NCI-H1417 treated with DMSO at 0.1 percent for 48 hours (cell line): ENCODE data around the gene EPHA7.

ENCODE experiments used
- DNase-seq: peaks from one replicate; lab custom pipeline; 2025; lab: John Stamatoyannopoulos, UW

EPHA7 gene

GRCh38 chr6:93248631-93249030 lies 170.7 kb downstream of the EPHA7 start:
- DNase-seq = no peak

GRCh38 chr6:93243231-93243778 lies 176.1 kb downstream of the EPHA7 start:
- no peak for DNase-seq

GRCh38 chr6:93242049-93242448 lies 177.3 kb downstream of the EPHA7 start:
- DNase-seq = no peak

GRCh38 chr6:93238632-93239031 lies 180.7 kb downstream of the EPHA7 start:
- no peak for DNase-seq

- no peak for DNase-seq
These were observed 183.6 kb downstream of the EPHA7 start for GRCh38 chr6:93235775-93236174.

- DNase-seq = no peak
These were observed 192.5 kb downstream of the EPHA7 start for GRCh38 chr6:93226822-93227221.

GRCh38 chr6:93222071-93222851 lies 197.1 kb downstream of the EPHA7 start:
- DNase-seq = no peak

- no peak for DNase-seq
These were observed 199.9 kb downstream of the EPHA7 start for GRCh38 chr6:93219447-93219846.

GRCh38 chr6:93218096-93218495 lies 201.3 kb downstream of the EPHA7 start:
- DNase-seq = no peak

- no peak for DNase-seq
These were observed 206.3 kb downstream of the EPHA7 start for GRCh38 chr6:93213028-93213427.

- DNase-seq = no peak
These were observed 208.5 kb downstream of the EPHA7 start for GRCh38 chr6:93210908-93211307.

- no peak for DNase-seq
These were observed 210.0 kb downstream of the EPHA7 start for GRCh38 chr6:93209358-93209757.

GRCh38 chr6:93196406-93196970 lies 222.9 kb downstream of the EPHA7 start:
- no peak for DNase-seq

GRCh38 chr6:93194480-93194879 lies 224.9 kb downstream of the EPHA7 start:
- no peak for DNase-seq

GRCh38 chr6:93193868-93194267 lies 225.5 kb downstream of the EPHA7 start:
- no peak for DNase-seq
